Measurements from ENCODE around the gene HIVEP3.

DNA sequence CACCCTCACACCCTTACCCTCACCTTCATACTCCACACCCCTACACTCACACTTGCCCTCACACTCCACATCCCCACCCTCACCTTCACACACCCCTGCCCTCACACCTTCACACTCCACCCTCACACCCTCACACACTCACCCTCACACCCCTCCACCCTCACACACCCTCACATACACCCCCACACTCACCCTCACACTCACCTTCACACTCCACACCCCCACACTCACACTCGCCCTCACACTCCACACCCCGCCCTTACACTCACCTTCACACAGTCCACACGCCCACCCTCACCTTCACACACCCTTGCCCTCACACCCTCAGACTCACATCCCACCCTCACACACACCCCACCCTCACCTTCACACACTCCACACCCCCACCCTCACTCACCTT is 390.6 kb downstream of the HIVEP3 start:
- TF ChIP-seq POLR2A (IDR thresholded peaks at IDR 0.05) = no peak
- TF ChIP-seq, protein P1, sequence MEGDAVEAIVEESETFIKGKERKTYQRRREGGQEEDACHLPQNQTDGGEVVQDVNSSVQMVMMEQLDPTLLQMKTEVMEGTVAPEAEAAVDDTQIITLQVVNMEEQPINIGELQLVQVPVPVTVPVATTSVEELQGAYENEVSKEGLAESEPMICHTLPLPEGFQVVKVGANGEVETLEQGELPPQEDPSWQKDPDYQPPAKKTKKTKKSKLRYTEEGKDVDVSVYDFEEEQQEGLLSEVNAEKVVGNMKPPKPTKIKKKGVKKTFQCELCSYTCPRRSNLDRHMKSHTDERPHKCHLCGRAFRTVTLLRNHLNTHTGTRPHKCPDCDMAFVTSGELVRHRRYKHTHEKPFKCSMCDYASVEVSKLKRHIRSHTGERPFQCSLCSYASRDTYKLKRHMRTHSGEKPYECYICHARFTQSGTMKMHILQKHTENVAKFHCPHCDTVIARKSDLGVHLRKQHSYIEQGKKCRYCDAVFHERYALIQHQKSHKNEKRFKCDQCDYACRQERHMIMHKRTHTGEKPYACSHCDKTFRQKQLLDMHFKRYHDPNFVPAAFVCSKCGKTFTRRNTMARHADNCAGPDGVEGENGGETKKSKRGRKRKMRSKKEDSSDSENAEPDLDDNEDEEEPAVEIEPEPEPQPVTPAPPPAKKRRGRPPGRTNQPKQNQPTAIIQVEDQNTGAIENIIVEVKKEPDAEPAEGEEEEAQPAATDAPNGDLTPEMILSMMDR (IDR thresholded peaks at IDR 0.05) = no peak

Data from body of pancreas (tissue), 4 donors.